HepG2 (cell line): Measurements from ENCODE around the gene MROH2A. TPM values are rescaled to one million over a fixed set of nuclear protein-coding genes. Genes with fewer than 3 reads are reported as not detected.

Source experiments
- ATAC-seq: fragments of 200-7000 bp; cut with Tn5 transposase; 3 replicates; pipeline ENCODE4 v1.9.1; 2020; ENCODE audit warnings: mild to moderate bottlenecking, moderate library complexity
- BruUV-seq: library from RNA; stranded (reverse); fragments of 400-500 nt; replicated peaks from 2 replicates; lab custom pipeline; 2021; lab: Mats Ljungman, UMichigan
- CTCF ChIA-PET: fragments of 300-600 bp; formaldehyde crosslinking; extraction: SDS; loops from one replicate; lab custom pipeline; 2021; ENCODE audit warnings: low total read pairs, inconsistent platforms, low intra/inter-chr PET ratio; lab: Yijun Ruan, JAX
- POLR2A ChIA-PET: fragments of 350-600 bp; sonication (Branson Sonifier 250); formaldehyde crosslinking; loops from one replicate; lab custom pipeline; 2020; ENCODE audit warnings: antibody characterized with exemption, inconsistent platforms; lab: Yijun Ruan, JAX
- DNase-seq: peaks from one replicate; pipeline ENCODE4 v3.0.0-alpha.2; 2015; ENCODE audit warnings: low spot score
- FAIRE-seq: peaks from 3 replicates; lab custom pipeline; 2011; peaks lifted over from hg19 to GRCh38; lab: Jason Lieb, UNC
- H2AFZ ChIP-seq: one replicate; pipeline ENCODE4 v1.6.1; 2011; ENCODE audit warnings: low read length, inconsistent platforms
- H3K27ac ChIP-seq: fragments of 300-600 bp; 3 replicates; pipeline ENCODE4 v1.8.0; 2011; ENCODE audit warnings: mixed run types, mild to moderate bottlenecking, mixed read lengths, low read length, inconsistent platforms; ENCODE audit not compliant: insufficient read depth; ENCODE audit errors: extremely low read length
- H3K27me3 ChIP-seq, 2 experiments: fragments of 200-600 bp in 1 of 2; 2 replicates in 1 of 2; 3 replicates in 1 of 2; pipeline versions ENCODE4 v1.6.0 to v1.8.0; 2011; ENCODE audit warnings: low read length in 2 of 2, mild to moderate bottlenecking in 2 of 2, moderate library complexity in 2 of 2, inconsistent platforms in 1 of 2; ENCODE audit not compliant: insufficient read depth in 2 of 2, control insufficient read depth in 1 of 2
- H3K36me3 ChIP-seq, 2 experiments: fragments of 200-600 bp in 1 of 2; replicated peaks in 1 of 2; 2 replicates in 1 of 2; 3 replicates in 1 of 2; pipeline versions ENCODE4 v1.5.1 to v1.8.0; 2011; ENCODE audit warnings: low read length in 2 of 2, inconsistent platforms in 1 of 2; ENCODE audit not compliant: insufficient read depth in 2 of 2, control insufficient read depth in 1 of 2
- H3K4me1 ChIP-seq: 2 replicates; pipeline ENCODE4 v1.5.1; 2012; ENCODE audit warnings: low read length, inconsistent platforms; ENCODE audit not compliant: insufficient read depth
- H3K4me2 ChIP-seq: 2 replicates; pipeline ENCODE4 v1.6.0; 2011; ENCODE audit warnings: low read depth, low read length, inconsistent platforms
- H3K4me3 ChIP-seq, 3 experiments: fragments of 200-600 bp in 1 of 3; sonication (generic), shearing (Covaris generic) in 1 of 3; replicated peaks in 1 of 3; 2 replicates each; pipeline ENCODE4 v1.5.1; 2011 to 2016; ENCODE audit warnings: low read length in 3 of 3, inconsistent platforms in 2 of 3, low read depth in 2 of 3, mild to moderate bottlenecking in 2 of 3, control low read depth in 1 of 3, mixed read lengths in 1 of 3; ENCODE audit not compliant: insufficient read depth in 1 of 3
- H3K79me2 ChIP-seq: one replicate; pipeline ENCODE4 v1.6.1; 2011; ENCODE audit warnings: low read length, inconsistent platforms; ENCODE audit not compliant: insufficient read depth
- H3K9ac ChIP-seq: 2 replicates; pipeline ENCODE4 v1.6.0; 2011; ENCODE audit warnings: mild to moderate bottlenecking, low read depth, low read length, inconsistent platforms; ENCODE audit not compliant: insufficient read depth
- H3K9me3 ChIP-seq: 2 replicates; pipeline ENCODE4 v1.5.1; 2012; ENCODE audit warnings: mild to moderate bottlenecking, low read length
- H4K20me1 ChIP-seq: 2 replicates; pipeline ENCODE4 v1.6.0; 2011; ENCODE audit warnings: inconsistent platforms, mild to moderate bottlenecking, low read length, moderate library complexity; ENCODE audit not compliant: insufficient read depth
- KIAA2018 ChIP-seq: sonication (generic); formaldehyde crosslinking; IDR thresholded peaks from 2 replicates; pipeline ENCODE4 v1.5.0; 2020; ENCODE audit warnings: mild to moderate bottlenecking, missing genetic modification reagents, borderline replicate concordance
- KLF16 ChIP-seq, 2 experiments: sonication (generic) in 1 of 2; formaldehyde crosslinking in 1 of 2; IDR thresholded peaks; 2 replicates each; pipeline versions ENCODE4 v1.6.1 to v1.8.0; 2016 to 2023; ENCODE audit warnings: missing genetic modification reagents in 2 of 2, missing compliant biosample characterization in 1 of 2
- NFIC ChIP-seq: IDR thresholded peaks from 2 replicates; pipeline ENCODE4 v1.6.1; 2012; ENCODE audit warnings: mild to moderate bottlenecking, low read length, inconsistent platforms
- NFKBIZ ChIP-seq: IDR thresholded peaks from 2 replicates; pipeline ENCODE4 v1.6.1; 2018; ENCODE audit warnings: missing genetic modification reagents, missing compliant biosample characterization
- SKI ChIP-seq: fragments of 450-650 bp; IDR thresholded peaks from one replicate; pipeline ENCODE4 v1.6.1; 2018; ENCODE audit warnings: mild to moderate bottlenecking; ENCODE audit not compliant: partially characterized antibody
- TEAD3 ChIP-seq: optimal IDR thresholded peaks from 2 replicates; pipeline ENCODE3; 2016; ENCODE audit warnings: borderline replicate concordance
- ZNF350 ChIP-seq: sonication (generic); formaldehyde crosslinking; IDR thresholded peaks from 2 replicates; pipeline ENCODE4 v1.4.0; 2020; ENCODE audit warnings: mild to moderate bottlenecking, low read depth, missing genetic modification reagents, borderline replicate concordance
- ZNF383 ChIP-seq: sonication (generic); formaldehyde crosslinking; IDR thresholded peaks from 2 replicates; pipeline ENCODE4 v1.4.0; 2020; ENCODE audit warnings: missing genetic modification reagents, mild to moderate bottlenecking, borderline replicate concordance
- ZNF589 ChIP-seq: sonication (generic); formaldehyde crosslinking; conservative IDR thresholded peaks from 2 replicates; pipeline ENCODE4 v1.8.0; 2022; ENCODE audit warnings: mild to moderate bottlenecking, moderate library complexity, missing genetic modification reagents
- WGBS: methylation state at CpG from one replicate; pipeline ENCODE4 v1.1.6; 2017; ENCODE audit warnings: low lambda C conversion rate; 5-methylcytosine and 5-hydroxymethylcytosine counted together
- in situ Hi-C: cut with HindIII; loops from 2 replicates; pipeline ENCODE4 v1.10.0; 2017; ENCODE audit warnings: low pct_unique_long_range_greater_than_20kb; ENCODE audit not compliant: extremely low pct_ligation_motif_present
- intact Hi-C: fragments of 100-400 bp; cut with micrococcal nuclease; formaldehyde crosslinking; loops from one replicate; pipeline ENCODE4 v1.10.0; 2022; ENCODE audit not compliant: unreplicated experiment
- polyA plus RNA-seq, 8 experiments: library from polyadenylated mRNA; depleted of rRNA in 3 of 8; stranded (reverse) in 7 of 8; unstranded in 1 of 8; fragments of >200 nt; fragmentation: Illumina TruSeq in 4 of 8; extraction: Trizol in 4 of 8; gene quantifications; 2 replicates each; pipeline versions ENCODE4 v1.2.1 to v1.2.3, GENCODE V29; 2011 to 2016; ENCODE audit warnings: low read depth in 4 of 8, missing spikeins in 1 of 8, mixed read lengths in 1 of 8; ENCODE audit not compliant: insufficient read depth in 1 of 8
- total RNA-seq, 5 experiments: library from RNA; depleted of rRNA; stranded (reverse); fragments of >200 nt; fragmentation: Illumina TruSeq; extraction: Trizol; gene quantifications; 2 replicates each; pipeline ENCODE4 v1.2.3, GENCODE V29; 2016; ENCODE audit warnings: low read depth in 1 of 5
- TF ChIP-seq, protein P1 (sequence below): sonication (generic); formaldehyde crosslinking; IDR thresholded peaks from 2 replicates; pipeline ENCODE4 v1.4.0; 2020; ENCODE audit warnings: missing genetic modification reagents

MROH2A gene
- total and polyA plus RNA-seq, 2 of the 13 experiments (the other 11 are each of a cell fraction or from before 2014, with no cell fraction given): 0.03 to 0.04 TPM

DNA sequence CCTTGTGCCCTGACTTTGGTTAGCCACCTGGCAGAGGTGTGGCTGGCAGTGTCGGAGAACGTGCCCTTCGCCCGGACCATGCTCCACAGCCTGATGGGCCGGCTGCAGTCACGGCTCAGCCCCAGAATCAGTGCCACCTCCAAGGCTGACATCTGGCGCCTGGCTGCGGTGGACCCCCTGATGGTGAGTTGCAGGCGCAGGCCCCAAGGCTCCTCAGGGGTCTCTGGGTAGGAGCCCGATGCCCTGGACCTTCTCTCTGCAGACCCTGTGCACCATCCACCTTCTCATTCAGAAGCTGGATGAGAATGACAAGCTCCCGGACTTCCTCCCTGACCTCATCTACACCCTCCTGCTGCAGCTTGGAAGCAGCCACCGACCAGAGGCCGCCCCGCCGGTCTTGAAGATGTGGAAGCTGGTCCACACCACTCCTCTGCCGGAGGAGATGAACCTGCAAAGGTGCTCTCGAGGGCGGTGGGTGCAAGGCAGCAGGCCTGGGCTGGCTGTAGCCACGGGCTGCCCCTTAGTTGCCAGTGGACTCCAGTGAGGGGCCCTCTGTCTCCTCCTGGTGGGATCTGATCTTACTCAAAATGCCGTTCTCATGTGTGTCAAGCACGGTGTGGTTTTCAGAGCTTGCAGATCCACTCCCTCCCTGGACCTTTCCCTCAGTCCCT, 44.1 kb downstream of the MROH2A start:
- ChIA-PET CTCF (no interaction called here), POLR2A (no interaction called here)
- TF ChIP-seq SKI (no peak), NFIC (no peak), KIAA2018 (CRISPR knock-in tag) (no peak), NFKBIZ (no peak), KLF16 (CRISPR knock-in tag; IDR thresholded peaks at IDR 0.05) (no peak), ZNF589 (CRISPR knock-in tag) (no peak), ZNF383 (no peak), ZNF350 (no peak), TEAD3 (CRISPR knock-in tag) (no peak)
- TF ChIP-seq, protein P1, sequence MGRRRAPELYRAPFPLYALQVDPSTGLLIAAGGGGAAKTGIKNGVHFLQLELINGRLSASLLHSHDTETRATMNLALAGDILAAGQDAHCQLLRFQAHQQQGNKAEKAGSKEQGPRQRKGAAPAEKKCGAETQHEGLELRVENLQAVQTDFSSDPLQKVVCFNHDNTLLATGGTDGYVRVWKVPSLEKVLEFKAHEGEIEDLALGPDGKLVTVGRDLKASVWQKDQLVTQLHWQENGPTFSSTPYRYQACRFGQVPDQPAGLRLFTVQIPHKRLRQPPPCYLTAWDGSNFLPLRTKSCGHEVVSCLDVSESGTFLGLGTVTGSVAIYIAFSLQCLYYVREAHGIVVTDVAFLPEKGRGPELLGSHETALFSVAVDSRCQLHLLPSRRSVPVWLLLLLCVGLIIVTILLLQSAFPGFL: no peak
- Histone ChIP-seq H2AFZ (no peak overlapping the region), H3K9ac (no peak overlapping the region), H3K36me3 (no peaks in the 10 kb centered on the region), H3K27me3 (peaks cover 8 to 27% of the 10 kb centered on the region in 2 experiments), H3K27ac (no peak overlapping the region), H4K20me1 (no peaks in the 10 kb centered on the region), H3K79me2 (no peaks in the 10 kb centered on the region), H3K4me2 (no peak overlapping the region), H3K9me3 (no peaks in the 10 kb centered on the region), H3K4me1 (peaks cover 16% of the 10 kb centered on the region), H3K4me3 (no peak overlapping the region)
- FAIRE-seq: no peak
- WGBS: 74% methylated on average over 13 of the region's 21 CpGs
- no peak for DNase-seq
- ATAC-seq: peak; percentile 4; the same call in 1 of the 3 replicates
- in situ Hi-C loops: no loop called here
- BruUV-seq: no TSS peak
- intact Hi-C loops: no loop called here
